Dermis microvascular lymphatic vessel endothelial cell (primary cell): Measurements from ENCODE around the gene YWHAG. TPM values are rescaled to one million over a fixed set of nuclear protein-coding genes. Genes with fewer than 3 reads are reported as not detected.
"Not testable (repeated sequence)": the region's sequence is repeated elsewhere in the genome, so short reads cannot be mapped to it uniquely, and the experiment has no call there.

ENCODE experiments used
- DNase-seq, 2 donors: peaks; one replicate each; pipeline versions ENCODE4 v3.0.0 to v3.0.0-alpha.2; 2010; ENCODE audit warnings: low read depth in 2 of 2
- total RNA-seq: library from RNA; depleted of rRNA; stranded (reverse); fragments of >200 nt; gene quantifications from 2 replicates; pipeline ENCODE4 v1.2.1, GENCODE V29; 2014

YWHAG gene
- total RNA-seq, 1 donor from 2014 or later: 84.6 TPM

DNA sequence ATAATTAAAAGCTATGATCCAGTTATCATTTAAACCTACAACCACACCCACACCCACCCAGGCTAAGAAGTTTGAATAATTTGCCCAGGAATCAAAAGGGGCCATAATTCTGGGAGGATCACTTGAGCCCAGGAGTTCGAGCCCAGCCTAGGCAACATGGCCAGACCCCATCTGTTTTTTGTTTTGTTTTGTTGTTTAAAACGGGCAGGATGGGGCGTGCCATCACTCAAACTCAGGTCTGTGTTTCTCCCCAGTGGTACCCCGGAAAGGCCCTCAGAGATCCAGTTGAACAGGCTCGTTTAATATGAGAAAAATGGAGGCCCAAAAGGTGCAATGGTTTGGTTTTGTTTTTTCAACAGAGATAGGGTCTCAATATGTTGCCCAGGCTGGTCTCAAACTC is 33.0 kb downstream of the YWHAG start:
- no peak for DNase-seq

DNA sequence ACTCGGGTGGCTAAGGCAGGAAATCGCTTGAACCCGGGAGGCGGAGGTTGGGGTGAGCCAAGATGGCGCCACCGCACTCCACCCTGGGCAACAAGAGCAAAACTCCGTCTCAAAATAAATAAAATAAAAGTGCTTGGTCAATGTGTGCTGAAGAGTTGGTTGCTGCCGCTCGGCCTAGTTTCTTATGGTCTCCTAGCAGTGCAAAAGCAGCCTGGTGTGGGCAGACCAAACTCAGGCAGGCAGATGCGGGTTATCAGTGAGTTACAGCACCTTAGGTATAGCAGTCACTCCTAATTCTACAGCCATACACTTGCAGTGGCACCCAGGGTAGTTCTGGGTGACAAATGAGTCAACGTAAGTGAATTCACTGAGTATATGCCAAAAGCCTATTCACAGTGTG is 33.7 kb downstream of the YWHAG start:
- DNase-seq: no peak

DNA sequence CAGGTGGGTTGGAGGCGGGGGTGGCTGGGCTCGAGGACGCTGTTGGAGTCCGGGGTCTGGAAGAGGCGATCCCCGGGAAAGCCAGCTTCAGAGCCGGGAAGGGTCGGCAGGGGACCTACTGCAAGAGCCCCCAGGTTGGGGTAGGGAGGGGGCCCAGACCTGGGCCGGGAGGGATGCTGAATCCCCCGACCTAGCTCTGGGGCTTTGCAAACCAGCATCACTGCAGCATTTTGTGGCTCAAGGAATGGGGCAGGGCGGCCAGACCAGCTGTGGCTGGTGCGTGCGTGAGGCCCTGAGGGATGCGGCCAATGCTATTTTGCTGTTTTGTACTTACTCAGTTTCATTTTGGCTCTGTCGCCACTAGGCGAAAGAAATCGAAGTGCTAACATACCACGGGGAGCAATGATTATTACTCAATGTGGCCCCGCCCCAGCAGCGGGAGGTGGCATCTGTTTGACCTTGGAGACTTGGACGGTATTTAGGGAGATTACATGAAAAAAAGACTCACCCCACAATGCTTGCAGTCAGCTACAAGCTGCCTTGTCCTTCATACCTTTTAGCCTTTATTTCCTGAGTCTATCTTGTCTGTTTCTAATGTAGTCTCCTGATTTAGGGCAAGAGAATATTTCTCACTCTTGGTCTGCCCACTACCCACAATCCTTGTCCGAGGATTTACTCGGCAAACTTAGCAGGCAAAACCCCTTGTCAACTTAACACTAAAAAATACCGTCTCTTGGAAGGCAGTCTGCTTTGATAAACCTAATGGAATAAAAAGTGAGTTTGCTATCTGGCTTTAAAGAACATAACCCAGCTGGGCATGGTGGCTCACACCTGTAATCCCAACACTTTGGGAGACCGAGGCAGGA is 40.1 kb downstream of the YWHAG start:
- peak in 1 of 2 donors; percentile 71 for DNase-seq

DNA sequence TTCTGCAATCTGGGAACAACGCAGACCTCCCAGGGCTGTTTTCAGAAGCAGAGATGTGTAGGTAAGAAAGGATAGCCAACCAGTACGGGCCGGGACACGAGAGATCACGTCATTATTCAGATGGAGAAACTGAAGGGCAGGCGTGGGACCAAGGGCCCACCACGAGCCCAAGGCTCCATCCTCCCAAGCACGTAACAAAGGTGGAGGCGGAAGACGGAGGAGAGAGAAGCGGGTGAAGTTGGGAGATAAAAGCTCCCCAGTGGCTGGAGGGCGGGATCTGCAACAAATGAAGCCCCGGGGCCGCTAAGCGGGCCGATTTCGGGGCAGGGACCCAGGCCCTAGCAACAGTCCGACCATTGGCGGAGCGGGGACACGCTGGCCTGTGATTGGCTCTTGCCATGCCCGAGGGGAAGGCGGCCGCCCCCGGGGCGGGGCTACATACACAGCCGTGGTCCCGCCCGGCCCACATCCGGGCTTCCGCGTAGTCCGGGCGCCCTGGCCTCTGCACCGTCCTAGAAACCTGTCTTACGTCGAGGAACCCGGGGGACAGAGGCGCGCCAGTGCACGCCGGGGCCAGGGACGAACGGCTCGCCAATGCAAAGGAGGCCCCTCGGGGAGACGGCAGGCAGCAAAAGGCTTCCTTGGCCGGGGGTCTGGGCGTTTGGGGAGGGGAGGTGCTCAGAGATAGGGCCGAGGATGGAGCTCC is 40.9 kb downstream of the YWHAG start:
- DNase-seq: peak; percentile 88 to 97

DNA sequence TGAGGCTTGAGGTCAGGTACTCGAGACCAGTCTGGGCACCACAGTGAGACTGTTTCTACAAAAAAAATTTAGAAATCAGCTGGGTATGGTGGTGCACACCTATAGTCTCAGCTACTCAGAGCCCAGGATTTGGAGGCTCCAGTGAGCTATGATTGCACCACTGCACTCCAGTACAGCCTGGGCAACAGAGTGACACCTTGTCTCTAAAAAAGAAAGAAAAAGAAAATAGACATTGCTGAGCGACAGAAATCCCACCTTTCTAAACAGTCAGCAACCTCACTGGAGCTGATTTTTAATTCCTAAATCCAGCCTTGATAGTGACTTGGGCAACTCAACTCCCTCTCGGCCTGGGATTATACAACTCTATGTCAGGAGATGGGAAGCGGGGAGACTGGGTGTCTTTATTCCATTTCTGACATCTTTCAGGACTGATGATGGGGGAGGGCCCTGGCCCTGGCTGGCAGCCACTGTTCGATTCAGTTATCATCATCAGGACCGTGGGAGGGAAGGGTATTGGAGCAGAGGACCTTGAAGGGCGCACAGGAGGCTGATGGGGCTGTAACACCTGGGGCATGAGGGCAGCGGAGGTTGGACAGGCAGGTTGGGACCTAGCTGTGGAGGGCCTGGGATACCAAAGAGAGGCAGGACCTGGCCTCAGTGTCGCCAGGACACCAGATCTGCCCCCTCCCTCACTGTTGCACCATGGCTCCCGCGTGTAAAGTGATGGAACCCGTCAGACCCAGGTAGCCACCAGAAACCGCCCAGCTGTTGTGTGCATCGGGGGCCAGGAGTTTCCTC is 41.6 kb downstream of the YWHAG start:
- no peak for DNase-seq

DNA sequence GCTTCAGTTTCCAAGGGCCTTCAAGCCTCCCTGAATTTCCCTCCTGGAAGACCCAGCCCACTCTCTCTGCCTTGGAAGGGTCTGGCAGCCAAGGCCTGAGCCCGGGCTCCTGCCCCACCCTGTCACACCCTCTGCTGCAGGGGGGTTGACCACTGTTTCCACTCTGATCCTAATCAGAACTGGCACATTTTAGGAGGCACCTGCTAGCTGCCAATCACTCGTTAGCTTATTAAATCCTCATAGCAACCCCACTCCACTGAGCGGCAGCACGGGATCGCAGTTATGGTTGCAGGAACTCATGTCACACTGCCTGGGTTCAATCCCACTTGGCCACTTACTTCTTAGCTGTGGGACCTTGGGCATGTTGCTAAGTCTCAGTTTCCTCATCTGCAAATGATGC is 43.4 kb downstream of the YWHAG start:
- no peak for DNase-seq

DNA sequence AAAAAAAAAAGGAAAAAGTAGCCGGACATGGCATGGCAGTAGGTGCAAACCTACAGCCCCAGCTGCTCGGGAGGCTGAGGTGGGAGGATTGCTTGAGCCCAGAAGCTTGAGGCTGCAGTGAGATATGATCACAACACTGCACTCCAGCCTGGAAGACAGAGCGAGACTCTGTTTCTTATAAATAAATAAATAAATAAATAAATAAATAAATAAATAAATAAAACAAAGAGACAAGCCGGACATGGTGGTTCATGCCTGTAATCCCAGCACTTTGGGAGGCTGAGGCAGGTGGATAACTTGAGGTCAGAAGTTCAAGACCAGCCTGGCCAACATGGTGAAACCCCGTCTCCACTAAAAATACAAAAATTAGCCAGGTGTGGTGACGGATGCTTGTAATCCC is 44.1 kb downstream of the YWHAG start:
- not testable (repeated sequence) for DNase-seq

DNA sequence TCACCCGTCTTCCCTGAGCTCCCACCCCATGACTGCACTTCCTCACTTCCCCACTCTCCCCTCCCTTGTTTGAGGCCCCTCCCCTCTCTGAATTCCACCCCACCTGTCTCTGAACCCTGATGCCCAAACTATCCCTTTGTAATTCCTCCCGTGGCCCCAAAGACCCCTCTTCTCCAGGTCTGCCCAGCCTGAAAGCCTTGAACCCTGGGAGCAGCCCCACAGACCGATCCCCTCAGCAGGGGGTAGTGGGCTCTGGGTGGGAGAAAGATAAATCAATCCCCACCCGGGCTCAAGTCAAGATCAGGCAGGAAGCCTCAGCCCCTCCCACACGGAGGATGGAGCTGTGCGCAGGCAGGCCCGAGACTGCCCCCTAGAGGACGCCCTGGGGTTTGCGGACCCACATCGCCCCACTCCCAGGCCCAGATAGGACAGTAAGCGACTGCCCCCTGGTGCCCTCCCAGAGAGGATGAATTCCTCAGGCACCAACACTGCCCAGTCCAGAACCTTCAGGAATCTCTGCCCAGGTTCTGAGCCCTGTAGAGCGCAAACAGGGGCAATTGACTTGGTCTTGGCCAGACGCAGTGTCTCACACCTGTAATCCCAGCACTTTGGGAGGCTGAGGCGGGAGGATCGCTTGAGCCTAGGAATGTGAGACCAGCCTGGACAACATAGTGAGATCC is 44.6 kb downstream of the YWHAG start:
- peak; percentile 82 to 94 for DNase-seq

DNA sequence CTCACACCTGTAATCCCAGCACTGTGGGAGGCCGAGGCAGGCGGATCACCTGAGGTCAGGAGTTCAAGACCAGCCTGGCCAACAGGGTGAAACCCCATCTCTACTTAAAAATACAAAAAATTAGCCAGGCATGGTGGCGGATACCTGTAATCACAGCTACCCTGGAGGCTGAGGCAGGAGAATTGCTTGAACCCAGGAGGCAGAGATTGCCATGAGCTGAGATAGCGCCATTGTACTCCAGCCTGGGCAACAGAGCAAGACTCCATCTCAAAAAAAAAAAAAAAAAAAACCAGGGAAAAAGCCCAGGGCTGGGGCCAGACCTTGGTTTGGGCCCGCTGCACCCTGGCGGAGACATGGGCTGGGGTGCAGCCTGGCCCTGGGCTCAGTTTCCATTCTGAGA is 47.0 kb downstream of the YWHAG start:
- not testable (repeated sequence) for DNase-seq

DNA sequence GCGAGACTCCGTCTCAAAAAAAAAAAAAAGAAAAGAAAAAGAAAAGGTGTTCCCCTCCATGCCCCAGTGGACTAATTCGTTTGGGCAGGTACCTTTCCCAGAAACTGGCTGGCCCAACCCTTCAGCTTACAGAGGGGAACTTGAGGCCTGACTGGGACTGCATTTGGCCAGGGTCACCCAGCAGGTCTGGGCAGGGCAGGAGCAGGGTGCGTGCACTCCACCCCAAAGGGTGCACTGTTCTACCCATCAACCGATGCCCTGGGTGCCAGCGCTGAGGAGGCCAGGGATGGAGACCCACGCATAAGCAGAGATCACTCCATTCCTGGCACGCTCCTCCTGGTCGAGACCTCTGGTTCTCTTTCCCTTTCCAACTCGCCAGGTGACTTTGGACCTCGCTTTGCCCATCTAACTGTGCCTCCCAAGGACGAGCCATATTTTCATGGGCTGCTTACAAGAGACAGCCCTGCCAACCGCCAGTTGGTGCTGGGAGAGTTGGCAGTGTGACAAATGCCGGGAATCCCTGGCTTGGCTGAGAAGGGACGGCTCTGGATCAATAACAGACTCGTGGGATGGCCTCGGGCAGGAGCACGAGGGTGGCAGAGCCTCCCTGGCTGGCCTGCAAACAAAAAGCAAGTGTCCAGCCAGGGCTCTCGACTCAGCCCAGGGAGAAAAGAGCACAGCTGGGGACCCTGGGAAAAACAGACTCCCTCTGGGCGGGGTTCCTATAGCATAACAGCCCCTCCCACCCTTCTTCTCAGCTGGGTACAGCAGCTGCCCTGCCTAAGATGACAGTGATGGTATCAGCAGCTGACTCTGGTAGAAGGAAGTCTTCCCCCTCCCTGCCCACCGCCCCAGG is 48.5 kb downstream of the YWHAG start:
- peak in 1 of 2 donors; percentile 34 for DNase-seq

DNA sequence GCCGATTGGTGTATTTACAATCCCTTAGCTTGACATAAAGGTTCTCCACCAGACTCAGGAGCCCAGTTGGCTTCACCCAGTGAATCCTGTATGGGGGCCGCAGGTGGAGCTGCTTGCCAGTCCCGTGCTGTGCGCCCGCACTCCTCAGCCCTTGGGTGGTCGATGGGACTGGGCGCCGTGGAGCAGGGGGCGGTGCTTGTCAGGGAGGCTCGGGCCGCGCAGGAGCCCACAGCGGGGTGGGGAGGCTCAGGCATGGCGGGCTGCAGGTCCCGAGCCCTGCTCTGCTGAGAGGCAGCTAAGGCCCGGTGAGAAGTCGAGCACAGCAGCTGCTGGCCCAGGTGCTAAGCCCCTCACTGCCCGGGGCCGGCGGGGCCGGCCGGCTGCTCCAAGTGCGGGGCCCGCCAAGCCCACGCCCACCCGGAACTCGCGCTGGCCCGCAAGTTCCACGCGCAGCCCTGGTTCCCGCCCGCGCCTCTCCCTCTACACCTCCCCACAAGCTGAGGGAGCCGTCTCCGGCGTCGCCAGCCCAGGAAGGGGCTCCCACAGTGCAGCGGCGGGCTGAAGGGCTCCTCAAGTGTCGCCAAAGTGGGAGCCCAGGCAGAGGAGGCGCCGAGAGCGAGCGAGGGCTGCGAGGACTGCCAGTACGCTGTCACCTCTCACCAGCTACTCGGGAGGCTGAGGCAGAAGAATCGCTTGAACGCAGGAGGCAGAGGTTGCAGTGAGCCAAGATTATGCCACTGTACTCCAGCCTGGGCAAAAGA is 49.3 kb downstream of the YWHAG start:
- DNase-seq: not testable (repeated sequence)

DNA sequence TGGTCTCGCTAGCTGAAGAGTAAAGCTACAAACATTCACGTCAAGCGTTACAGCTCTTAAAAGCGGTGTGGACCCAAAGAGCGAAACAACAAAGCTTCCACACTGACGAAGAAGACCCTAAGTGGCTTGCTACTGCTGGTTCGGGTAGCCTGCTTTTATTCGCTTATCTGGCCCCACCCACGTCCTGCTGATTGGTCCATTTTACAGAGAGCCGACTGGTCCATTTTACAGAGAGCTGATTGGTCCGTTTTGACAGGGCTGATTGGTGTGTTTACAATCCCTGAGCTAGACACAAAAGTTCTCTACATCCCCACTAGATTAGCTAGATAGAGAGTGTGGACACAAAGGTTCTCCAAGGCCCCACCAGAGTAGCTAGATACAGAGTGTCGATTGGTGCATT is 49.9 kb downstream of the YWHAG start:
- not testable (repeated sequence) for DNase-seq

DNA sequence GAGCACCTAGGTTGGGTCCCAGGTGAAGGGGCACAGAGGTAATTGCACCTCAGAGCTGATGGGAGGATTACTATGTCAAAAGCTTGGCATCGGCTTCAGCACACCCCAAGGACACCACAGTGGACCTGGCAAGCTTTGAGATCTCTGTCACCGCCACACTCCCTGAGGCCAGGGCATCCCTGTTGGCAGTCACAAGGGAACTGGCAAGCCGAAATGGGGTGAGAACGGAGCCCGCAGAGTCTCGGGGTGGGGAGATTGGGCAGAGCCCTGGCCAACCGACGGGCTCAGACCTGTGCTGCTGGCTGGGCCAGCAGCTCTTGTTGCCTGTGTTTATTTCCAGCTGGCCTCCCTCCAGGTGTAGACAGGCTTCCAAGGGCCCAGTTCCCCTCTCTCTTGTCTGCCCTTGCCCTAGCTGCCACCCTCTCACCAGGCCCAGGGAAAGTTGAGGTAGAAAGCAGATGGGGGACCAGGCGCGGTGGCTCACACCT is 53.9 kb downstream of the YWHAG start:
- peak in 1 of 2 donors; percentile 34 for DNase-seq

DNA sequence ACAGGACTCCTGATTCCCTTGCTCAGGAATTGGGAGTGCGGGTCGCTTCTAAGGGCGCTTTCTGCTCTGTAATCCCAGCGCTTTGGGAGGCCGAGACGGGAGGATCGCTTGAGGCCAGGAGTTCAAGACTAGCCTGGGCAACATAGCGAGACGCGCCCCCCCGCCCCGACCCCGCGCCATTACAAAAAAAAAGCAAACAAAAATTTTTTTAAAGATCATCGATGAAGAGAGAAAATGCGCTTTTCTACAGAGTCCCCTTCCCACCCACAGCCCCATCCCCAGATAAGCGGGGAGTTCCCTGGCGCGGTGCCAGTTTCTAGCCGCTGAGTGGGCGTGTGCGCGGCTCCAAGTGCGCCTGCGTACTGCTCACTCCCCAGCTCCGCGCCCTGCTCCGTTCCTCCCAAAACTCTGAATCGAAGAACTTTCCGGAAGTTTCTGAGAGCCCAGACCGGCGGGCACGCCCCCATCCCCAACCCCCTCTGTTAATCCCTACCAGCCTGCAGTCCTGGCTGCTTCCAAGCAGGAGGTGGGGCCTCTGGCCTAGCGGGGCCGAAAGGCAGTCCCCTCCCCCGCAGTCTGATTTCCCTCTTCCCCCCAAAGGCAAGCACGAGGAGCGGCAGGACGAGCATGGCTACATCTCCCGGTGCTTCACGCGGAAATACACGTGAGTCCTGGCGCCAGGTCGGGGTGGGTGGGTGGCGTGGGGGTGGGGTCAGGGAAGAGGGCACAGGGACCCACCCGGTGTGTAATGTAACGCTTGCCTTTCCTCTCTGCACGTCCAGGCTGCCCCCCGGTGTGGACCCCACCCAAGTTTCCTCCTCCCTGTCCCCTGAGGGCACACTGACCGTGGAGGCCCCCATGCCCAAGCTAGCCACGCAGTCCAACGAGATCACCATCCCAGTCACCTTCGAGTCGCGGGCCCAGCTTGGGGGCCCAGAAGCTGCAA is 55.3 kb downstream of the YWHAG start:
- DNase-seq: peak; percentile 83 to 91

DNA sequence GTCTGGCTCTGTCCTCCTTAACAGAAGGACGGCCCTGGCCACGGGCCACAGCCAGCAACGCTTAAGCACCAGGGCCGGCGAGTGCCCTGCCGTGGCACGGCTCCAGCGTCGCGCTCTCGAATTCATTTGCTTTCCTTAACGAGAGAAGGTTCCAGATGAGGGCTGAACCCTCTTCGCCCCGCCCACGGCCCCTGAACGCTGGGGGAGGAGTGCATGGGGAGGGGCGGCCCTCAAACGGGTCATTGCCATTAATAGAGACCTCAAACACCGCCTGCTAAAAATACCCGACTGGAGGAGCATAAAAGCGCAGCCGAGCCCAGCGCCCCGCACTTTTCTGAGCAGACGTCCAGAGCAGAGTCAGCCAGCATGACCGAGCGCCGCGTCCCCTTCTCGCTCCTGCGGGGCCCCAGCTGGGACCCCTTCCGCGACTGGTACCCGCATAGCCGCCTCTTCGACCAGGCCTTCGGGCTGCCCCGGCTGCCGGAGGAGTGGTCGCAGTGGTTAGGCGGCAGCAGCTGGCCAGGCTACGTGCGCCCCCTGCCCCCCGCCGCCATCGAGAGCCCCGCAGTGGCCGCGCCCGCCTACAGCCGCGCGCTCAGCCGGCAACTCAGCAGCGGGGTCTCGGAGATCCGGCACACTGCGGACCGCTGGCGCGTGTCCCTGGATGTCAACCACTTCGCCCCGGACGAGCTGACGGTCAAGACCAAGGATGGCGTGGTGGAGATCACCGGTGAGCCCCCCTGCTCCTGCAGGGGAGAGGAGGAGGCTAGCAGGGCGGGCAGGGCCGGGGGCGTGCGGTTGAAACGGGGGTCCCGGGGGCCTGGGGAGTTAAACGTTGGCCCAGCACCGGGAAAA is 56.2 kb downstream of the YWHAG start, which contains the start of gene HSPB1:
Gene HSPB1, plus strand, starts transcription at position 327 of the 855 bp plus-strand sequence. Its CDS starts 40 bp downstream, at position 367.
- peak; percentile 83 to 97 for DNase-seq

DNA sequence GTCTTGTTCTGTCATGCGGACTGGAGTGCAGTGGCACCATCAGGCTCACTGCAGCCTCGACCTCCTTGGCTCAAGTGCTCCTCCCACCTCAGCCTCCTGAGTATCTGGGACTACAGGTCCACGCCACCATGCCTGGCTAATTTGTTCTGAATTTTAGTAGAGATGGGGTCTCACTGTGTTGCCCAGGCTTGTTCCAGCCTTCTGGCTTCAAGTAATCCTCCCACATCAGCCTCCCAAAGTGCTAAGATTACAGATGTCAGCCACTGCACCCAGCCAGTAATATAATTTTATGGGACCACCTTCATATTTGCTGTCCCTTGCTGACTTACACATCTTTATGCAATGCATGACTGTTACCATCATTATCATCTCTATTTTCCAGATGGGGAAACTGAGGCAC is 57.8 kb downstream of the YWHAG start:
- no peak for DNase-seq

DNA sequence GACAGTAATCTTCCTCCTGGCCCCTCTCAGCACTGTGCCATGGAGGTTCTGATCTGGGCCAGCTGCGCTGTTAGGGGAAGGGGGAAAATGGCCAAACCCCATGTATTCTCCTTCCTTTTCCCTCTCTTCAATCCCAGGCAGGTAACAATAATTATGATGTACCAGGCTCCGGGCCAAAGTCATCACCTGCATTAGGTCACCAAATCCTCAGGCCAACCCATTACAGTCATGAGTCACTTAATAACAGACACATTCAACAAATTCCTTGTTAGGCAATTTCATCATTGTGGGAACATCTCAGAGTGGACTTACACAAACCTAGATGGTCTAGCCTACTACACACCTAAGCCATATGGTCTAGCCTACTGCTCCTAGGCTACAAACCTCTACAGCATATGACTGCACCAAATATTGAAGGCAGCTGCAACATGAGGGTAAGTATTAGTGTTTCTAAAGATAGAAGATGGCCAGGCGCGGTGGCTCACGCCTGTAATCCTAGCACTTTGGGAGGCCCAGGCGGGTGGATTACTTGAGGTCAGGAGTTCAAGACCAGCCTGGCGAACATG is 58.5 kb downstream of the YWHAG start:
- peak in 1 of 2 donors; percentile 70 for DNase-seq
